Heart right ventricle (tissue), 16 donors: ENCODE measurements around the gene CAPN13. TPM values are rescaled to one million over a fixed set of nuclear protein-coding genes. Genes with fewer than 3 reads are reported as not detected.

Experiments
- ATAC-seq, 8 donors: fragments of 200-7000 bp; cut with Tn5 transposase; one replicate each; pipeline ENCODE4 v1.9.1; 2020; ENCODE audit warnings: mild to moderate bottlenecking in 8 of 8, moderate library complexity in 8 of 8, moderate number of reproducible peaks in 1 of 8
- DNase-seq, 2 donors: peaks; one replicate each; pipeline ENCODE4 v3.0.0-alpha.2; 2020
- H3K27ac ChIP-seq, 10 donors: fragments of 200-600 bp; sonication (generic) in 2 of 10; one replicate each; pipeline versions ENCODE4 v1.5.0 to v1.8.0; 2020 to 2022; ENCODE audit warnings: mild to moderate bottlenecking in 3 of 10
- H3K27me3 ChIP-seq, 7 donors: fragments of 200-600 bp; one replicate each; pipeline ENCODE4 v1.8.0; 2021 to 2022; ENCODE audit warnings: mild to moderate bottlenecking in 2 of 7
- H3K36me3 ChIP-seq, 9 donors: fragments of 200-600 bp; sonication (generic) in 1 of 9; one replicate each; pipeline versions ENCODE4 v1.5.0 to v1.8.0; 2020 to 2022; ENCODE audit warnings: mild to moderate bottlenecking in 2 of 9
- H3K4me1 ChIP-seq, 9 donors: fragments of 200-600 bp; sonication (generic) in 1 of 9; one replicate each; pipeline versions ENCODE4 v1.5.0 to v1.8.0; 2020 to 2022; ENCODE audit warnings: mild to moderate bottlenecking in 4 of 9
- H3K4me3 ChIP-seq, 10 donors: fragments of 200-600 bp; sonication (generic) in 2 of 10; one replicate each; pipeline versions ENCODE4 v1.5.0 to v1.8.0; 2020 to 2022; ENCODE audit warnings: mild to moderate bottlenecking in 7 of 10, moderate library complexity in 2 of 10
- H3K9me3 ChIP-seq, 11 donors: fragments of 200-600 bp in 10 of 11; sonication (generic) in 2 of 11; one replicate each; pipeline versions ENCODE4 v1.5.0 to v1.8.0; 2013 to 2022; ENCODE audit warnings: mild to moderate bottlenecking in 2 of 11, control low read depth in 1 of 11, moderate library complexity in 1 of 11
- WGBS, 2 donors: extraction: QIAGEN DNeasy Blood & Tissue Kit; methylation state at CpG; one replicate each; pipeline ENCODE4 v1.1.7; 2013; ENCODE audit warnings: inconsistent platforms in 1 of 2; 5-methylcytosine and 5-hydroxymethylcytosine counted together
- intact Hi-C, 10 donors: fragments of 100-400 bp; cut with DNase I; formaldehyde crosslinking; loops; one replicate each; pipeline versions ENCODE4 v1.11.1 to v1.14.2; 2022
- polyA plus RNA-seq, 2 donors: library from polyadenylated mRNA; stranded (reverse); fragments of 200-250 nt; gene quantifications; one replicate each; pipeline ENCODE4 v1.2.3, GENCODE V29; 2013
- total RNA-seq, 10 donors: library from RNA; stranded (reverse); fragmentation: NEBNext Ultra II Directional in 3 of 10; extraction: Animal tissue kit (Norgen Biotek cat#: 25700) in 3 of 10; gene quantifications; one replicate each; pipeline versions ENCODE4 v1.2.1 to v1.2.4, GENCODE V29; 2021 to 2023
- TF ChIP-seq, protein P1 (sequence below), 9 donors: fragments of 200-600 bp; sonication (generic) in 2 of 9; IDR thresholded peaks; one replicate each; pipeline versions ENCODE4 v1.5.0 to v1.8.0; 2021 to 2022; ENCODE audit warnings: antibody characterized with exemption in 9 of 9, mild to moderate bottlenecking in 5 of 9, moderate library complexity in 1 of 9
- donor health status: Arrhythmogenic right ventricular cardiomyopathy.
- donor health status: ischemic (EF 13 %, LVEDD 7.1; RV severe dilation, severe dysfunction).
- donor health status: healthy with polysubstance abuse.
- donor health status: DM: no; HTN: yes; CAD: no.
- donor health status: DM: no; HTN: no; CAD: no.
- donor health status: ischemic (EF 25% LVEDD 6.9; RV normal size, moderate dysfunction).
- donor health status: ischemic (EF 25% LVEDD 5.7; RV mildly dilated, moderate dysfunction).
- donor health status: healthy.
- donor health status: DM: yes; HTN: yes; CAD: no.
- donor health status: Ischemic cardiomyopathy.
- donor health status: ischemic (EF 35%, LVEDD 5.7; RV mildly dilated, moderate dysfunction).
- donor health status: nonischemic (EF 11% LVEDD 7.7; RV severe dilation, severe dysfunction).
- donor health status: DM: yes; HTN: yes; CAD: no.
- donor health status: PGD.
- donor health status: ischemic (EF 29% LVEDD 5.4; RV normal size, mild dysfunction).
- donor health status: nonischemic (EF 23%, LVEDD 6.1; RV moderate dilation, normal function).

Gene CAPN13
- total and polyA plus RNA-seq, 12 donors = 0.09 TPM; not detected in 11

GRCh38 chr2:30695749-30696148 lies 111.5 kb downstream of the CAPN13 start:
- H3K36me3 ChIP-seq = no peaks in the 10 kb centered on the region
- H3K4me1 ChIP-seq = peaks cover 5 to 23% (median 17%) of the 10 kb centered on the region in 9 donors
- intact Hi-C loops = loop anchor here in 2 of 10 donors (10.0 kb wide), 3 partner anchors 251 to 361 kb away; partner anchors contain the start of gene LCLAT1 (in 1 of the 2)
- no peak overlapping the region for H3K4me3 ChIP-seq
- ATAC-seq (no peak), DNase-seq (no peak)
- 75 to 83% methylated on average over 4 of the region's 4 CpGs for WGBS, 2 donors
- peak overlapping the region in 4 of 10 donors; percentile 60 to 84 (median 74) for H3K27ac ChIP-seq
- TF ChIP-seq, protein P1, sequence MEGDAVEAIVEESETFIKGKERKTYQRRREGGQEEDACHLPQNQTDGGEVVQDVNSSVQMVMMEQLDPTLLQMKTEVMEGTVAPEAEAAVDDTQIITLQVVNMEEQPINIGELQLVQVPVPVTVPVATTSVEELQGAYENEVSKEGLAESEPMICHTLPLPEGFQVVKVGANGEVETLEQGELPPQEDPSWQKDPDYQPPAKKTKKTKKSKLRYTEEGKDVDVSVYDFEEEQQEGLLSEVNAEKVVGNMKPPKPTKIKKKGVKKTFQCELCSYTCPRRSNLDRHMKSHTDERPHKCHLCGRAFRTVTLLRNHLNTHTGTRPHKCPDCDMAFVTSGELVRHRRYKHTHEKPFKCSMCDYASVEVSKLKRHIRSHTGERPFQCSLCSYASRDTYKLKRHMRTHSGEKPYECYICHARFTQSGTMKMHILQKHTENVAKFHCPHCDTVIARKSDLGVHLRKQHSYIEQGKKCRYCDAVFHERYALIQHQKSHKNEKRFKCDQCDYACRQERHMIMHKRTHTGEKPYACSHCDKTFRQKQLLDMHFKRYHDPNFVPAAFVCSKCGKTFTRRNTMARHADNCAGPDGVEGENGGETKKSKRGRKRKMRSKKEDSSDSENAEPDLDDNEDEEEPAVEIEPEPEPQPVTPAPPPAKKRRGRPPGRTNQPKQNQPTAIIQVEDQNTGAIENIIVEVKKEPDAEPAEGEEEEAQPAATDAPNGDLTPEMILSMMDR (IDR thresholded peaks at IDR 0.05) = no peak
- peaks cover 0 to 9% (median under 1%) of the 10 kb centered on the region in 11 donors for H3K9me3 ChIP-seq
- no peaks in the 10 kb centered on the region for H3K27me3 ChIP-seq

GRCh38 chr2:30694286-30695055 lies 112.8 kb downstream of the CAPN13 start:
- H3K27ac ChIP-seq = peak overlapping the region in 8 of 10 donors; percentile 32 to 84 (median 58)
- TF ChIP-seq, protein P1 (IDR thresholded peaks at IDR 0.05) = no peak

DNA sequence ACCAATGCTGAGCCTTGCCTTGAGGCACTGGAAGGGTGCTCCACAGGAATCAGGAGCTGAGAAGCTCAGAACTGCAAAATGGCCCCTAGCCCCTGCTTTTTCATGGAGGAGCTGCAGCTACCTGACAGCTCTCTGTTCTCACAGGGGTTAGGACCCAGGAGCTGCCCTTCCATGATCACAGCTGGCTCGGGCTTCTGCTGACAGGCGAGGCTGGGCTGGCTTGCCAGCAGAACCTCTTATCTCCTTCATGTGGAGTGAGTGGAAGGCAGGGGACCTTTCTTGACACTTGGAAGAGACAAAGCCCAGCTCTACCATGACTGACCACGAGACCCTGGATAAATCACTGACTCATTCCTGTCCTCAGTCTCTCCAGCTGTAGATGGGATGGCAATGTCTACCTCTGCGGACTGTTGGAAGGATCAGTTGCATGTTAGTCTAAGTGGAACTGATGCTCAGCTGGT lies 113.4 kb downstream of the CAPN13 start:
- ATAC-seq (peak in 4 of 8 donors; percentile 13 to 44 (median 38)), DNase-seq (peak in 1 of 2 donors; percentile 38)
- intact Hi-C loops = loop anchor here in 4 of 10 donors (2.0 to 10.0 kb wide), 6 partner anchors 249 to 359 kb away; partner anchors contain the start of gene LCLAT1 (in 1 of the 4)
- peaks cover 0 to 3% (median 0%) of the 10 kb centered on the region in 11 donors for H3K9me3 ChIP-seq
- no peak overlapping the region for H3K4me3 ChIP-seq
- peaks cover 5 to 39% (median 27%) of the 10 kb centered on the region in 9 donors for H3K4me1 ChIP-seq
- WGBS, 2 donors = 43 to 63% methylated on average over 4 of the region's 4 CpGs
- TF ChIP-seq, protein P1 (IDR thresholded peaks at IDR 0.05) = no peak
- H3K36me3 ChIP-seq = no peaks in the 10 kb centered on the region
- H3K27ac ChIP-seq = peak overlapping the region in 9 of 10 donors; percentile 8 to 84 (median 57)
- no peaks in the 10 kb centered on the region for H3K27me3 ChIP-seq

More at GRCh38 chr2:30694286-30695055, 112.8 kb downstream of the CAPN13 start:
- Histone ChIP-seq H3K27me3 (no peaks in the 10 kb centered on the region), H3K36me3 (no peaks in the 10 kb centered on the region), H3K4me1 (peaks cover 5 to 33% (median 22%) of the 10 kb centered on the region in 9 donors), H3K4me3 (no peak overlapping the region), H3K9me3 (peaks cover 0 to 3% (median 0%) of the 10 kb centered on the region in 11 donors)
- DNase-seq (no peak), ATAC-seq (peak; percentile 38 to 75 (median 59))
- intact Hi-C loops = loop anchor here in 4 of 10 donors (5.0 to 10.0 kb wide), 5 partner anchors 250 to 360 kb away; partner anchors contain the start of gene LCLAT1 (in 1 of the 4)
- 38 to 41% methylated on average over 8 of the region's 8 CpGs for WGBS, 2 donors

DNA sequence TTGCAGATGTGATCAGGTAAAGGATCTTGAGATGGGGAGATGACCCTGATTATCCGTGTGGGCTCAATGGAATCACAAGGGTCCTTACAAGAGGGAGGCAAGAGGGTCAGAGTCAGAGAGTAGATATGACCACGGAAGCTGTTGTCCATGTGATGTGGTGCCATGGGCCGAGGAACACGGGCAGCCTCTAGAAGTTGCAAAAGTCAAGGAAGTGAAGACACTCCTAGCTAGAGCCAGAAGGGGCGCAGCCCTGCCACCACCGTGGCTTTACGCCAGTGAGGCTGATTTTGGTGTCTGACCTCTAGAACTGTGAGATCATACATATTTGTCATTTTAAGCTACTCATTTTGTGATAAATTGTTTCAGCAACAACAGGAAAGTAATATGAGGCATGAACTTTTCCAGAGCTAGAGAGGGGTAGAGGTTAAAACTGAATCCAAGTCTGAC lies 114.4 kb downstream of the CAPN13 start:
- Histone ChIP-seq H3K4me1 (peaks cover 5 to 48% (median 27%) of the 10 kb centered on the region in 9 donors), H3K27me3 (no peaks in the 10 kb centered on the region), H3K9me3 (peaks cover 0 to 3% (median 0%) of the 10 kb centered on the region in 11 donors), H3K4me3 (no peak overlapping the region), H3K27ac (peak overlapping the region in 5 of 10 donors; percentile 51 to 76 (median 55)), H3K36me3 (no peaks in the 10 kb centered on the region)
- intact Hi-C loops = loop anchor here in 5 of 10 donors (1.0 to 10.0 kb wide), 7 partner anchors 248 to 358 kb away; partner anchors contain the start of gene LCLAT1 (in 1 of the 5)
- ATAC-seq (no peak), DNase-seq (no peak)
- 91 to 92% methylated on average over 7 of the region's 7 CpGs for WGBS, 2 donors
- TF ChIP-seq, protein P1 (IDR thresholded peaks at IDR 0.05) = no peak
